HCT116 (cell line): ENCODE data around the gene RGL2. TPM values are rescaled to one million over a fixed set of nuclear protein-coding genes. Genes with fewer than 3 reads are reported as not detected.

Experiments used
- ATAC-seq: fragments of 200-7000 bp; cut with Tn5 transposase; 2 replicates; pipeline ENCODE4 v1.9.1; 2020; ENCODE audit warnings: mild to moderate bottlenecking, moderate library complexity
- BruUV-seq: library from RNA; stranded (reverse); fragments of 400-500 nt; replicated peaks from 2 replicates; lab custom pipeline; 2021; lab: Mats Ljungman, UMichigan
- CTCF ChIA-PET: fragments of 300-600 bp; sonication (Branson Sonifier 250); formaldehyde crosslinking; loops from one replicate; lab custom pipeline; 2021; ENCODE audit warnings: antibody characterized with exemption; lab: Charles Lee
- POLR2A ChIA-PET: fragments of 300-600, 350-600 bp; sonication (Branson Sonifier 250); formaldehyde crosslinking; loops from one replicate; lab custom pipeline; 2021; ENCODE audit warnings: antibody characterized with exemption; lab: Charles Lee
- RAD21 ChIA-PET, 2 experiments: fragments of 300-600 bp; sonication (Branson Sonifier 250); formaldehyde crosslinking; loops; one replicate each; lab custom pipeline; 2023; ENCODE audit warnings: low total read pairs in 2 of 2; ENCODE audit not compliant: uncharacterized antibody in 2 of 2, unreplicated experiment in 2 of 2, low non-redundant PET in 1 of 2; lab: Charles Lee
- DNase-seq: peaks from one replicate; pipeline ENCODE4 v3.0.0-alpha.2; 2010; ENCODE audit warnings: low read depth, low spot score
- H2AFZ ChIP-seq: fragments of 200-600 bp; shearing (Covaris generic), sonication (generic); 2 replicates; pipeline ENCODE4 v1.6.1; 2017; ENCODE audit warnings: low read depth, mixed run types, mixed read lengths, antibody characterized with exemption, low read length; ENCODE audit not compliant: poor library complexity, severe bottlenecking
- H3K27ac ChIP-seq: 2 replicates; pipeline ENCODE4 v1.5.1; 2012; ENCODE audit warnings: low read depth, low read length
- H3K27me3 ChIP-seq: fragments of 200-600 bp; sonication (generic); 2 replicates; pipeline ENCODE4 v1.6.1; 2016; ENCODE audit warnings: mixed run types, low read length, mixed read lengths; ENCODE audit not compliant: insufficient read depth
- H3K36me3 ChIP-seq, 2 experiments: fragments of 200-500 bp in 1 of 2; fragments of 200-600 bp in 1 of 2; sonication (Bioruptor generic) in 1 of 2; sonication (generic) in 1 of 2; 2 replicates each; pipeline versions ENCODE4 v1.5.1 to v1.6.1; 2014 to 2016; ENCODE audit warnings: low read length in 2 of 2, inconsistent platforms in 1 of 2, mixed read lengths in 1 of 2, mixed run types in 1 of 2; ENCODE audit not compliant: insufficient read depth in 2 of 2, control insufficient read depth in 1 of 2
- H3K4me1 ChIP-seq, 2 experiments: fragments of 200-600 bp in 1 of 2; sonication (generic) in 1 of 2; 2 replicates each; pipeline versions ENCODE4 v1.5.1 to v1.6.1; 2012 to 2017; ENCODE audit warnings: low read length in 2 of 2, inconsistent platforms in 1 of 2, mild to moderate bottlenecking in 1 of 2, mixed read lengths in 1 of 2, mixed run types in 1 of 2, moderate library complexity in 1 of 2; ENCODE audit not compliant: insufficient read depth in 2 of 2, control insufficient read depth in 1 of 2
- H3K4me2 ChIP-seq: fragments of 200-600 bp; sonication (generic); 2 replicates; pipeline ENCODE4 v1.6.1; 2017; ENCODE audit warnings: mixed run types, low read length, mixed read lengths
- H3K4me3 ChIP-seq, 2 experiments: fragments of 200-600 bp in 1 of 2; sonication (generic) in 1 of 2; replicated peaks in 1 of 2; 2 replicates each; pipeline ENCODE4 v1.5.1; 2011 to 2016; ENCODE audit warnings: low read length in 2 of 2, control low read depth in 1 of 2, low read depth in 1 of 2, mild to moderate bottlenecking in 1 of 2, mixed read lengths in 1 of 2, mixed run types in 1 of 2
- H3K79me2 ChIP-seq: fragments of 200-600 bp; sonication (generic); 2 replicates; pipeline ENCODE4 v1.6.1; 2017; ENCODE audit warnings: mild to moderate bottlenecking, mixed run types, low read length, moderate library complexity, mixed read lengths; ENCODE audit not compliant: insufficient read depth
- H3K9ac ChIP-seq: fragments of 200-600 bp; sonication (generic); 2 replicates; pipeline ENCODE4 v1.6.1; 2016; ENCODE audit warnings: low read length, mixed read lengths
- H3K9me2 ChIP-seq: fragments of 200-600 bp; sonication (generic), shearing (Covaris generic); 2 replicates; pipeline ENCODE4 v1.6.1; 2017; ENCODE audit warnings: mixed run types, mild to moderate bottlenecking, moderate library complexity; ENCODE audit not compliant: insufficient read depth
- H3K9me3 ChIP-seq, 2 experiments: fragments of 200-500 bp in 1 of 2; fragments of 200-600 bp in 1 of 2; sonication (Bioruptor generic) in 1 of 2; sonication (generic) in 1 of 2; 2 replicates each; pipeline ENCODE4 v1.6.1; 2014 to 2017; ENCODE audit warnings: low read length in 2 of 2, mixed read lengths in 2 of 2, inconsistent platforms in 1 of 2, low read depth in 1 of 2, mild to moderate bottlenecking in 1 of 2, mixed run types in 1 of 2, moderate library complexity in 1 of 2; ENCODE audit not compliant: control insufficient read depth in 1 of 2, insufficient read depth in 1 of 2
- H4K20me1 ChIP-seq: fragments of 200-600 bp; sonication (generic), shearing (Covaris generic); 2 replicates; pipeline ENCODE4 v1.6.1; 2017; ENCODE audit warnings: mixed run types, mild to moderate bottlenecking, moderate library complexity; ENCODE audit not compliant: insufficient read depth
- ATF3 ChIP-seq: IDR thresholded peaks from 2 replicates; pipeline ENCODE4 v1.6.1; 2012
- CBX3 ChIP-seq: IDR thresholded peaks from 2 replicates; pipeline ENCODE4 v1.6.1; 2012; ENCODE audit warnings: low read depth
- CEBPB ChIP-seq: IDR thresholded peaks from 2 replicates; pipeline ENCODE4 v1.6.1; 2012; ENCODE audit warnings: low read depth
- EGR1 ChIP-seq: IDR thresholded peaks from 2 replicates; pipeline ENCODE4 v1.6.1; 2012; ENCODE audit warnings: low read depth
- ELF1 ChIP-seq: IDR thresholded peaks from 2 replicates; pipeline ENCODE4 v1.6.1; 2012; ENCODE audit warnings: low read depth, borderline replicate concordance
- FOSL1 ChIP-seq: IDR thresholded peaks from 2 replicates; pipeline ENCODE4 v1.6.1; 2012; ENCODE audit warnings: low read depth
- JUND ChIP-seq: IDR thresholded peaks from 2 replicates; pipeline ENCODE4 v1.6.1; 2012
- MAX ChIP-seq: IDR thresholded peaks from 2 replicates; pipeline ENCODE4 v1.6.1; 2012
- POLR2A ChIP-seq: IDR thresholded peaks from 2 replicates; pipeline ENCODE4 v1.7.0; 2011; ENCODE audit warnings: borderline replicate concordance; ENCODE audit not compliant: insufficient read depth, insufficient read length; ENCODE audit errors: extremely low read depth
- RAD21 ChIP-seq: IDR thresholded peaks from 2 replicates; pipeline ENCODE4 v1.6.1; 2012; ENCODE audit warnings: low read depth, mild to moderate bottlenecking
- REST ChIP-seq: IDR thresholded peaks from 2 replicates; pipeline ENCODE4 v1.6.1; 2012; ENCODE audit warnings: low read depth
- SIN3A ChIP-seq: IDR thresholded peaks from 2 replicates; pipeline ENCODE4 v1.6.1; 2012; ENCODE audit warnings: low read depth
- SP1 ChIP-seq: IDR thresholded peaks from 2 replicates; pipeline ENCODE4 v1.6.1; 2012; ENCODE audit warnings: low read depth
- SRF ChIP-seq: IDR thresholded peaks from 2 replicates; pipeline ENCODE4 v1.6.1; 2012; ENCODE audit warnings: low read depth
- TCF7L2 ChIP-seq: IDR thresholded peaks from 2 replicates; pipeline ENCODE4 v1.7.0; 2011; ENCODE audit warnings: borderline replicate concordance, inconsistent platforms; ENCODE audit not compliant: insufficient read depth, insufficient read length; ENCODE audit errors: extremely low read depth
- YY1 ChIP-seq: IDR thresholded peaks from 2 replicates; pipeline ENCODE4 v1.6.1; 2011; ENCODE audit warnings: low read length, low read depth, moderate library complexity, mild to moderate bottlenecking; ENCODE audit not compliant: insufficient replicate concordance; ENCODE audit errors: extremely low read depth
- ZBTB33 ChIP-seq: IDR thresholded peaks from 2 replicates; pipeline ENCODE4 v1.6.1; 2011; ENCODE audit warnings: mild to moderate bottlenecking, low read length, moderate library complexity; ENCODE audit not compliant: insufficient replicate concordance; ENCODE audit errors: extremely low read depth
- ZFX ChIP-seq: fragments of 450-650 bp; IDR thresholded peaks from 2 replicates; pipeline ENCODE4 v1.6.1; 2017
- ZNF274 ChIP-seq: fragments of 200-500 bp; sonication (Bioruptor generic); IDR thresholded peaks from 2 replicates; pipeline ENCODE4 v1.6.1; 2014; ENCODE audit warnings: mild to moderate bottlenecking, low read depth, low read length, inconsistent platforms
- intact Hi-C: fragments of 100-400 bp; cut with micrococcal nuclease; formaldehyde crosslinking; loops from 2 replicates; pipeline ENCODE4 v1.10.0; 2022
- total RNA-seq: library from RNA; stranded (reverse); gene quantifications from one replicate; pipeline ENCODE4 v1.2.1, GENCODE V29; 2021; ENCODE audit not compliant: unreplicated experiment

Gene RGL2
- total RNA-seq, 1 experiment from 2014 or later = 53.4 TPM

GRCh38 chr6:33279257-33279695 is 19.5 kb downstream of the RGL2 start:
- H3K79me2 ChIP-seq = peaks cover 22% of the 10 kb centered on the region
- ChIA-PET RAD21 (interaction anchor here in 1 of 2 experiments (0.6 kb wide), 1 partner anchor 147 kb away, joined by 3 read pairs; no protein-coding TSS in a partner anchor), POLR2A (interaction anchor here (1.3 kb wide), 1 partner anchor 39 kb away, joined by 3 read pairs; no protein-coding TSS in a partner anchor), CTCF (interaction anchor here (1.2 to 1.3 kb wide), 2 partner anchors 10 to 128 kb away, joined by 3 to 5 read pairs; partner anchors contain the start of genes PFDN6 and WDR46)
- BruUV-seq = no TSS peak
- peaks cover 24 to 49% of the 10 kb centered on the region in 2 experiments; a peak in 3 of 4 replicates for H3K36me3 ChIP-seq
- no peak overlapping the region for H2AFZ ChIP-seq
- H3K9me3 ChIP-seq = no peaks in the 10 kb centered on the region
- peaks cover 11% of the 10 kb centered on the region for H4K20me1 ChIP-seq
- no peak for TF ChIP-seq ZBTB33
- no peak for TF ChIP-seq CBX3
- TF ChIP-seq TCF7L2 = no peak
- no peak for TF ChIP-seq YY1
- no peak for TF ChIP-seq JUND
- no peak for TF ChIP-seq ELF1
- no peak for TF ChIP-seq CEBPB
- no peak for TF ChIP-seq ATF3
- TF ChIP-seq SIN3A = no peak
- no peak for TF ChIP-seq ZFX
- no peak for TF ChIP-seq REST
- TF ChIP-seq POLR2A = no peak
- TF ChIP-seq FOSL1 = no peak
- TF ChIP-seq ZNF274 = no peak
- no peak for TF ChIP-seq SP1
- TF ChIP-seq SRF = no peak
- no peak for TF ChIP-seq EGR1
- TF ChIP-seq MAX = no peak
- no peak for TF ChIP-seq RAD21
- H3K9ac ChIP-seq = no peak overlapping the region
- peak overlapping the region; percentile 82; the same call in 1 of the 2 replicates for H3K27ac ChIP-seq
- intact Hi-C loops = no loop called here
- peaks cover 35 to 53% of the 10 kb centered on the region in 2 experiments for H3K4me1 ChIP-seq
- H3K4me3 ChIP-seq = no peak overlapping the region
- no peak for DNase-seq
- H3K9me2 ChIP-seq = no peaks in the 10 kb centered on the region
- no peaks in the 10 kb centered on the region for H3K27me3 ChIP-seq
- no peak overlapping the region for H3K4me2 ChIP-seq
- no peak for ATAC-seq
